GM12878 (cell line): ENCODE measurements around the gene LRP5. TPM values are rescaled to one million over a fixed set of nuclear protein-coding genes. Genes with fewer than 3 reads are reported as not detected.
A peak's percentile ranks its signal among the peaks of the same experiment; 100 is the strongest.

Experiments
- ATAC-seq: fragments of 200-7000 bp; cut with Tn5 transposase; 3 replicates; pipeline ENCODE4 v1.9.1; 2020; ENCODE audit warnings: mild to moderate bottlenecking, moderate library complexity
- BruUV-seq: library from RNA; stranded (reverse); fragments of 400-500 nt; replicated peaks from 2 replicates; lab custom pipeline; 2021; lab: Mats Ljungman, UMichigan
- CTCF ChIA-PET: fragments of 300-600 bp; sonication (Branson Sonifier 250); formaldehyde crosslinking; extraction: SDS; loops from one replicate; lab custom pipeline; 2021; ENCODE audit warnings: inconsistent platforms; lab: Yijun Ruan, JAX
- POLR2A ChIA-PET: fragments of 350-600 bp; formaldehyde crosslinking; extraction: SDS; loops from one replicate; lab custom pipeline; 2021; ENCODE audit warnings: inconsistent platforms; lab: Charles Lee
- RAD21 ChIA-PET: fragments of 300-600 bp; sonication (Branson Sonifier 250); formaldehyde crosslinking; loops from one replicate; lab custom pipeline; 2023; ENCODE audit warnings: antibody characterized with exemption; ENCODE audit not compliant: unreplicated experiment; lab: Charles Lee
- SMC1A ChIA-PET: fragments of 300-600 bp; sonication (Branson Sonifier 250); formaldehyde crosslinking; loops from one replicate; lab custom pipeline; 2023; ENCODE audit not compliant: unreplicated experiment, uncharacterized antibody; lab: Charles Lee
- DNase-seq: peaks from one replicate; pipeline ENCODE4 v3.0.0-alpha.2; 2011; ENCODE audit warnings: low read depth, low spot score
- FAIRE-seq: peaks from 3 replicates; lab custom pipeline; 2011; peaks lifted over from hg19 to GRCh38; lab: Jason Lieb, UNC
- H2AFZ ChIP-seq: 2 replicates; pipeline ENCODE4 v1.6.0; 2011; ENCODE audit warnings: low read depth, low read length, control low read depth; ENCODE audit not compliant: control insufficient read depth
- H3K27ac ChIP-seq: 2 replicates; pipeline ENCODE4 v1.5.1; 2011; ENCODE audit warnings: control low read depth; ENCODE audit not compliant: control insufficient read depth, insufficient read depth
- H3K27me3 ChIP-seq, 2 experiments: replicated peaks in 1 of 2; 2 replicates each; pipeline versions ENCODE4 v1.6.0 to v1.6.1; 2011; ENCODE audit warnings: low read length in 1 of 2; ENCODE audit not compliant: control insufficient read depth in 2 of 2, insufficient read depth in 2 of 2
- H3K36me3 ChIP-seq, 2 experiments: 2 replicates each; pipeline ENCODE4 v1.5.1; 2011; ENCODE audit warnings: low read length in 1 of 2; ENCODE audit not compliant: control insufficient read depth in 2 of 2, insufficient read depth in 2 of 2
- H3K4me1 ChIP-seq: 2 replicates; pipeline ENCODE4 v1.6.1; 2011; ENCODE audit warnings: mild to moderate bottlenecking, low read length, moderate library complexity, mixed read lengths; ENCODE audit not compliant: control insufficient read depth, insufficient read depth
- H3K4me2 ChIP-seq: 2 replicates; pipeline ENCODE4 v1.6.0; 2011; ENCODE audit warnings: control low read depth; ENCODE audit not compliant: control insufficient read depth, insufficient read depth
- H3K4me3 ChIP-seq: fragments of 200-600 bp; sonication (generic); 2 replicates; pipeline ENCODE4 v1.5.1; 2016
- H3K79me2 ChIP-seq: 2 replicates; pipeline ENCODE4 v1.6.0; 2011; ENCODE audit warnings: low read length; ENCODE audit not compliant: control insufficient read depth, insufficient read depth
- H3K9ac ChIP-seq: 2 replicates; pipeline ENCODE4 v1.8.0; 2011; ENCODE audit warnings: low read length, control low read depth, mixed read lengths; ENCODE audit not compliant: control insufficient read depth, insufficient read depth
- H3K9me3 ChIP-seq: replicated peaks from 3 replicates; pipeline ENCODE4 v1.5.1; 2011; ENCODE audit warnings: mild to moderate bottlenecking, low read length; ENCODE audit not compliant: control insufficient read depth, insufficient read depth
- H4K20me1 ChIP-seq: 2 replicates; pipeline ENCODE4 v1.6.0; 2011; ENCODE audit not compliant: control insufficient read depth, insufficient read depth
- ASH2L ChIP-seq: fragments of 300-600, 200-600 bp; sonication (generic); IDR thresholded peaks from 2 replicates; pipeline ENCODE4 v1.6.1; 2017; ENCODE audit warnings: low read depth, mild to moderate bottlenecking, borderline replicate concordance
- BCL11A ChIP-seq: IDR thresholded peaks from 2 replicates; pipeline ENCODE4 v1.6.1; 2011; ENCODE audit warnings: low read depth, low read length
- BRCA1 ChIP-seq: IDR thresholded peaks from 2 replicates; pipeline ENCODE4 v1.6.1; 2011; ENCODE audit warnings: low read depth, low read length, improper control_type of control experiment
- CBX3 ChIP-seq: fragments of 200-600 bp; sonication (generic); IDR thresholded peaks from 2 replicates; pipeline ENCODE4 v1.6.1; 2016; ENCODE audit warnings: low read depth, borderline replicate concordance
- CTCF ChIP-seq, 3 experiments: IDR thresholded peaks in 2 of 3; conservative IDR thresholded peaks in 1 of 3; 2 replicates each; pipeline ENCODE4 v1.5.1; 2011; ENCODE audit warnings: low read depth in 3 of 3, low read length in 3 of 3, mild to moderate bottlenecking in 3 of 3, control low read depth in 2 of 3, moderate library complexity in 2 of 3, inconsistent platforms in 1 of 3, mixed read lengths in 1 of 3; ENCODE audit not compliant: control insufficient read depth in 2 of 3, insufficient read depth in 1 of 3; ENCODE audit errors: extremely low read depth in 1 of 3
- DPF2 ChIP-seq: fragments of 450-650 bp; IDR thresholded peaks from 2 replicates; pipeline ENCODE4 v1.6.1; 2017; ENCODE audit warnings: mild to moderate bottlenecking
- EED ChIP-seq: sonication (generic); IDR thresholded peaks from 2 replicates; pipeline ENCODE4 v1.6.1; 2016; ENCODE audit warnings: antibody characterized with exemption, low read depth
- ETV6 ChIP-seq, 2 experiments: fragments of 450-650 bp in 1 of 2; IDR thresholded peaks in 1 of 2; conservative IDR thresholded peaks in 1 of 2; 2 replicates each; pipeline ENCODE4 v1.6.1; 2014; ENCODE audit warnings: antibody characterized with exemption in 1 of 2, borderline replicate concordance in 1 of 2, low read depth in 1 of 2, mild to moderate bottlenecking in 1 of 2, moderate library complexity in 1 of 2
- EZH2 ChIP-seq: IDR thresholded peaks from 2 replicates; pipeline ENCODE4 v1.6.1; 2012; ENCODE audit warnings: low read depth, mild to moderate bottlenecking, control low read depth, inconsistent platforms, low read length, borderline replicate concordance; ENCODE audit not compliant: control insufficient read depth
- HSF1 ChIP-seq: fragments of 150-350 bp; IDR thresholded peaks from 2 replicates; pipeline ENCODE4 v1.6.1; 2014; ENCODE audit warnings: mild to moderate bottlenecking, low read depth, low read length
- IKZF2 ChIP-seq, 2 experiments: fragments of 450-650 bp; IDR thresholded peaks; 2 replicates each; pipeline ENCODE4 v1.6.1; 2017; ENCODE audit warnings: mild to moderate bottlenecking in 2 of 2, moderate library complexity in 2 of 2
- NFIC ChIP-seq: IDR thresholded peaks from 2 replicates; pipeline ENCODE4 v1.6.1; 2012; ENCODE audit warnings: low read depth, mild to moderate bottlenecking, inconsistent platforms, low read length, moderate library complexity
- RBBP5 ChIP-seq: fragments of 200-600 bp; sonication (generic); conservative IDR thresholded peaks from 2 replicates; pipeline ENCODE4 v1.6.1; 2016
- RELB ChIP-seq: fragments of 450-650 bp; IDR thresholded peaks from 2 replicates; pipeline ENCODE4 v1.6.1; 2017; ENCODE audit warnings: low read depth, mild to moderate bottlenecking, moderate library complexity
- SIX5 ChIP-seq: IDR thresholded peaks from 2 replicates; pipeline ENCODE4 v1.6.1; 2011; ENCODE audit warnings: mild to moderate bottlenecking, low read depth, low read length, moderate library complexity; ENCODE audit not compliant: severe bottlenecking
- ZBED1 ChIP-seq: IDR thresholded peaks from 2 replicates; pipeline ENCODE4 v1.6.1; 2016; ENCODE audit warnings: borderline replicate concordance
- ZNF384 ChIP-seq: IDR thresholded peaks from 2 replicates; pipeline ENCODE4 v1.6.1; 2012; ENCODE audit warnings: low read depth, mild to moderate bottlenecking, low read length, improper control_type of control experiment, borderline replicate concordance
- ZNF622 ChIP-seq: fragments of 450-650 bp; IDR thresholded peaks from 2 replicates; pipeline ENCODE4 v1.6.1; 2017; ENCODE audit warnings: mild to moderate bottlenecking, inconsistent platforms
- WGBS: methylation state at CpG from one replicate; pipeline ENCODE4 v1.1.6; 2016; ENCODE audit warnings: low lambda C conversion rate; ENCODE audit not compliant: insufficient replicate concordance, insufficient coverage; ENCODE audit errors: missing lambda C conversion rate; 5-methylcytosine and 5-hydroxymethylcytosine counted together
- in situ Hi-C: fragments of 300-500 bp; cut with MboI; formaldehyde crosslinking; loops from 9 replicates; pipeline ENCODE4 v1.14.3; 2018; ENCODE audit warnings: mixed read lengths
- intact Hi-C: fragments of 100-400 bp; cut with micrococcal nuclease; formaldehyde crosslinking; loops from one replicate; pipeline ENCODE4 v1.14.2; 2022; ENCODE audit not compliant: unreplicated experiment
- polyA plus RNA-seq, 11 experiments: library from polyadenylated mRNA; depleted of rRNA in 4 of 11; unstranded in 6 of 11; stranded (reverse) in 5 of 11; fragments of >200 nt; fragmentation: Nextera tagmentation in 4 of 11; fragmentation: Illumina TruSeq in 1 of 11; extraction: Ambion mirVana in 4 of 11; extraction: Trizol in 1 of 11; gene quantifications; 1 replicate in 1 of 11; 2 replicates in 10 of 11; pipeline versions ENCODE4 v1.2.1 to v1.2.3, GENCODE V29; 2011 to 2016; ENCODE audit warnings: inconsistent platforms in 2 of 11, missing spikeins in 2 of 11, low read depth in 1 of 11
- total RNA-seq, 4 experiments: library from RNA; depleted of rRNA in 3 of 4; stranded (reverse); fragments of >200 nt in 3 of 4; fragmentation: Illumina TruSeq in 1 of 4; extraction: Trizol in 1 of 4; gene quantifications; 2 replicates each; pipeline versions ENCODE4 v1.2.1 to v1.2.3, GENCODE V29; 2013 to 2021

Gene LRP5
- total and polyA plus RNA-seq, 10 of the 15 experiments (the other 5 are each of a cell fraction or from before 2014, with no cell fraction given) = 0.37 to 34.0 (median 6.6) TPM

GRCh38 chr11:68471360-68472340 lies 159.3 kb downstream of the LRP5 start:
- H3K4me3 ChIP-seq = 0 out of 2 replicates have a peak overlapping the region, but pooled peaks have one; percentile 22
- no peaks in the 10 kb centered on the region for H3K27me3 ChIP-seq
- BruUV-seq = no TSS peak
- ChIA-PET SMC1A (interaction anchor here (1.1 kb wide), 1 partner anchor 34 kb away, joined by 3 read pairs; no protein-coding TSS in a partner anchor), CTCF (no interaction called here), POLR2A (no interaction called here), RAD21 (no interaction called here)
- no peaks in the 10 kb centered on the region; the same call in 2 of the 3 replicates for H3K9me3 ChIP-seq
- WGBS = 56% methylated on average over 17 of the region's 17 CpGs
- H3K4me1 ChIP-seq = peaks cover 52% of the 10 kb centered on the region
- no peak for FAIRE-seq
- ATAC-seq = peak; percentile 59
- peak overlapping the region; percentile 49 for H3K4me2 ChIP-seq
- in situ Hi-C loops (no loop called here), intact Hi-C loops (no loop called here)
- no peak overlapping the region for H2AFZ ChIP-seq
- H3K9ac ChIP-seq = no peak overlapping the region
- peaks cover 80% of the 10 kb centered on the region for H3K79me2 ChIP-seq
- peaks cover 14% of the 10 kb centered on the region for H4K20me1 ChIP-seq
- peaks cover 4 to 8% of the 10 kb centered on the region in 2 experiments; a peak in 3 of 4 replicates for H3K36me3 ChIP-seq
- peak overlapping the region; percentile 15; the same call in 1 of the 2 replicates for H3K27ac ChIP-seq
- DNase-seq = peak; percentile 32
- TF ChIP-seq SIX5 = no peak
- no peak for TF ChIP-seq NFIC
- no peak for TF ChIP-seq EED
- no peak for TF ChIP-seq EZH2
- TF ChIP-seq RBBP5 = no peak
- TF ChIP-seq BCL11A = no peak
- no peak for TF ChIP-seq BRCA1
- TF ChIP-seq HSF1 = no peak
- TF ChIP-seq RELB = peak; percentile 79
- TF ChIP-seq IKZF2 (IDR thresholded peaks at IDR 0.05) = peak; percentile 77 to 81; a peak in 3 of 4 replicates
- no peak for TF ChIP-seq ZNF622
- 0 out of 2 replicates have a peak, but pooled peaks have one; percentile 22 for TF ChIP-seq DPF2
- TF ChIP-seq CTCF (IDR thresholded peaks at IDR 0.05 in 2 of 3, conservative IDR thresholded peaks at IDR 0.05 in 1 of 3; ENCODE audit: control insufficient read depth in 2 of 3, extremely low read depth in 1 of 3, insufficient read depth in 1 of 3, low read depth in 3 of 3, low read length in 3 of 3) = no peak
- TF ChIP-seq CBX3 = no peak
- no peak for TF ChIP-seq ZNF384
- TF ChIP-seq ZBED1 = no peak
- no peak for TF ChIP-seq ASH2L
- no peak for TF ChIP-seq ETV6 (conservative IDR thresholded peaks at IDR 0.05 in 1 of 2, IDR thresholded peaks at IDR 0.05 in 1 of 2; ENCODE audit: borderline replicate concordance in 1 of 2, low read depth in 1 of 2)
